ENCODE measurements around the gene FBXO45.

DNA sequence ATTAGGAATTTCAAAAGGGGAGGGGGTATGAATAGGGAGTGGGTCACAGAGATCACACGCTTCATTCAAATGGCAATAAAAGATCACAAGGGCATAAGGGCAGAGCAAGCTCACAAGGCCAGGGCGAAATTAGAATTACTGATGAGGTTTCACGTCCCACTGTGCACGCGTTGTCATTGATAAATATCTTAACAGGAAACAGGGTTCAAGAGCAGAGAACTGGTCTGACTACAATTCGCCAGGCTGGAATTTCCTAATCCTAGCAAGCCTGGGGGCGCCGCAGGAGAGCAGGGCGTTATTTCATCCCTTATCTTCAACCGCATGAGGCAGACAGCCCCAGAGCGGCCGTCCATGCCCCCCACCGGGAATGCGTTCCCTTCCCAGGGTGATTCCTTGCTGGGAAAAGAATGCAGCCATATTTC lies 35.2 kb upstream of the FBXO45 start:
- TF ChIP-seq LARP7 (IDR thresholded peaks at IDR 0.05) (no peak), NEUROD1 (IDR thresholded peaks at IDR 0.05; ENCODE audit: borderline replicate concordance, low read depth, low read length, partially characterized antibody) (no peak), GATA2 (CRISPR knock-in tag; IDR thresholded peaks at IDR 0.05) (no peak), EP300 (IDR thresholded peaks at IDR 0.05; ENCODE audit: low read length) (no peak), NFXL1 (CRISPR knock-in tag; IDR thresholded peaks at IDR 0.05) (no peak)
- TF ChIP-seq, protein P1, sequence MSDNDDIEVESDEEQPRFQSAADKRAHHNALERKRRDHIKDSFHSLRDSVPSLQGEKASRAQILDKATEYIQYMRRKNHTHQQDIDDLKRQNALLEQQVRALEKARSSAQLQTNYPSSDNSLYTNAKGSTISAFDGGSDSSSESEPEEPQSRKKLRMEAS (CRISPR knock-in tag; IDR thresholded peaks at IDR 0.05), result no peak
- TF ChIP-seq, protein P2, sequence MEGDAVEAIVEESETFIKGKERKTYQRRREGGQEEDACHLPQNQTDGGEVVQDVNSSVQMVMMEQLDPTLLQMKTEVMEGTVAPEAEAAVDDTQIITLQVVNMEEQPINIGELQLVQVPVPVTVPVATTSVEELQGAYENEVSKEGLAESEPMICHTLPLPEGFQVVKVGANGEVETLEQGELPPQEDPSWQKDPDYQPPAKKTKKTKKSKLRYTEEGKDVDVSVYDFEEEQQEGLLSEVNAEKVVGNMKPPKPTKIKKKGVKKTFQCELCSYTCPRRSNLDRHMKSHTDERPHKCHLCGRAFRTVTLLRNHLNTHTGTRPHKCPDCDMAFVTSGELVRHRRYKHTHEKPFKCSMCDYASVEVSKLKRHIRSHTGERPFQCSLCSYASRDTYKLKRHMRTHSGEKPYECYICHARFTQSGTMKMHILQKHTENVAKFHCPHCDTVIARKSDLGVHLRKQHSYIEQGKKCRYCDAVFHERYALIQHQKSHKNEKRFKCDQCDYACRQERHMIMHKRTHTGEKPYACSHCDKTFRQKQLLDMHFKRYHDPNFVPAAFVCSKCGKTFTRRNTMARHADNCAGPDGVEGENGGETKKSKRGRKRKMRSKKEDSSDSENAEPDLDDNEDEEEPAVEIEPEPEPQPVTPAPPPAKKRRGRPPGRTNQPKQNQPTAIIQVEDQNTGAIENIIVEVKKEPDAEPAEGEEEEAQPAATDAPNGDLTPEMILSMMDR (IDR thresholded peaks at IDR 0.05 in 2 of 3, conservative IDR thresholded peaks at IDR 0.05 in 1 of 3; ENCODE audit: insufficient read depth in 2 of 3, low read depth in 1 of 3, low read length in 3 of 3), result no peak
